ENCODE measurements around the gene FRMD7.
"Not testable (repeated sequence)": the region's sequence is repeated elsewhere in the genome, so short reads cannot be mapped to it uniquely, and the experiment has no call there.

FRMD7 gene, protein sequence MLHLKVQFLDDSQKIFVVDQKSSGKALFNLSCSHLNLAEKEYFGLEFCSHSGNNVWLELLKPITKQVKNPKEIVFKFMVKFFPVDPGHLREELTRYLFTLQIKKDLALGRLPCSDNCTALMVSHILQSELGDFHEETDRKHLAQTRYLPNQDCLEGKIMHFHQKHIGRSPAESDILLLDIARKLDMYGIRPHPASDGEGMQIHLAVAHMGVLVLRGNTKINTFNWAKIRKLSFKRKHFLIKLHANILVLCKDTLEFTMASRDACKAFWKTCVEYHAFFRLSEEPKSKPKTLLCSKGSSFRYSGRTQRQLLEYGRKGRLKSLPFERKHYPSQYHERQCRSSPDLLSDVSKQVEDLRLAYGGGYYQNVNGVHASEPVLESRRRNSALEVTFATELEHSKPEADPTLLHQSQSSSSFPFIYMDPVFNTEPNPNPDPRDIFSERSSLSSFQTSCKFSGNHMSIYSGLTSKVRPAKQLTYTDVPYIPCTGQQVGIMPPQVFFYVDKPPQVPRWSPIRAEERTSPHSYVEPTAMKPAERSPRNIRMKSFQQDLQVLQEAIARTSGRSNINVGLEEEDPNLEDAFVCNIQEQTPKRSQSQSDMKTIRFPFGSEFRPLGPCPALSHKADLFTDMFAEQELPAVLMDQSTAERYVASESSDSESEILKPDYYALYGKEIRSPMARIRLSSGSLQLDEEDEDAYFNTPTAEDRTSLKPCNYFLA

DNA sequence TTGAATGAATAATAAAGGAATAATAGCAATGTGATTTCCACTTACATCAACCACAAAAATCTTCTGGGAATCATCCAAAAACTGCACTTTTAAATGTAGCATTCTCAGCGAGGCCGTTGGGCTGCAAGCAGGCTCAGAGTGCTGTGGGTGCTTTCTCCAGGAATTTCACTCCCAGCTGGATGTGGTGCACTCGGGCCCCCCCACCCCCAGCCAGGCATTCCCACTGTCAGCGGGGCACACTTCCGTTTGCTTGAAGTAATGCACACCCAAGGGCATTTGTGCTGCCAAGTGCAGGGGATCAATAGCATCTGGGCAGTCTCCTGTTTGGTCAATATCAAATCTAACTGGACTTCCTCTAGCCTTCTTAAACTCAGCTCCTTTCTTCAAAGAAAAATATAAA is at the start of gene FRMD7:
Gene FRMD7 (minus strand): TSS at position 278 of the 400 bp plus-strand sequence. CDS start 176 bp downstream, at position 102.
- DNase-seq (ENCODE audit: low read depth in 2 of 2) = no peak

DNA sequence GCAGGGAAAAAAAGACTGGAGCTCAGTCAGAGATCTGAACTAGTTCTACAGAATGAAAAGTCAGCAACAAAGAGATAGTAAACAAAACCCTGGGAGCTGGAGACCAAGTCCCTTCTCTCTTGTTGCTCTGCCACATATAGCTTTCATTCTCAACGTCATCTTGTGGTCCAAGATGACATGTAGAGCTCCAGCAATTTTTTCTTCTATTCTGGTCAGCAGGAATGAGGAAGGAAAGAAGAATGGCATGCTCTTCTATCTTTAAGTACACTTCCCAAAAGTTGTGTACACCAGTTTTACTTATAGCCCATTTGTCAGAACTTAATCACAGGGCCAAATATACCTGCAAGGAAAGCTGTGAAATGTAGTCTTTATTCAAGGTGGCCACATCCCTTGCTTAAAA is 45.8 kb upstream of the FRMD7 start:
- no peak for DNase-seq (ENCODE audit: low read depth in 2 of 2)

DNA sequence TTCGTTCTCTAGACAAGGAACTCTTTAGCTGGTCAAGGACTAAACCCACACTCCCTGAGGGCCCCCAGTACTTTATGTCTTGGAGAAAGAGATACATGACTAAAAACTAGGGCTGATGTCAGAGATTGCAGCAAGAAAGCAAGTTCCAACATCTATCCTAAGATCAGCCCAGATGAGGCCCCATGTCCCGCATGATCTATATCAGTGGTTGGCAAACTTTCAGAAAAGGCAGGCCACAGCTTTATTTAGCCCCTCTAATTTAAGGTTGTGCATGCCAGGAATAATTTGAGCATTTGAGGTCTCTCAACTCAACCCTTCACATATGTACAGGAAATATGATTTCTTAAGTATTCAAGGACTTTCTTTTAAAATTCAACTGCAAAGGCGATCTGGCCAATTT is 44.1 kb upstream of the FRMD7 start:
- DNase-seq (ENCODE audit: low read depth in 2 of 2) = no peak

DNA sequence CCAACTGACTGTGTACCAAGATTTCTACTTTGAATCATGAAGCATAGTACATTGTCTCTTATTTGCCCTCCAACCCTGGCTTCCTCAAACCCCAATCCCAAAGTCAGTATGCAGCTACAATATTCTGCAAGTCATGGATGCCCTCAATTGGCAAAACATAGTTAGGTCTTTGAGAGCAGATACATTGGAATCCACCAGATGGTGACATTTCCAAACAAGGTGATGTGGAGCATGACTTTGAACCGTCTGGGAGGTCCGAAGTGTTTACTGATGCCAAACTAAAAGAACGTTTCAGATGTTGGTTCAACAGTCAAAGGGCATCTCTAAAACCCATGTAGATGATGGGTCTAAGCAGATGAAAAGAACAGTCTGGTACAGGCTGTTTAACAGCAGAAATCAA is 43.7 kb upstream of the FRMD7 start:
- DNase-seq (ENCODE audit: low read depth in 2 of 2) = no peak

DNA sequence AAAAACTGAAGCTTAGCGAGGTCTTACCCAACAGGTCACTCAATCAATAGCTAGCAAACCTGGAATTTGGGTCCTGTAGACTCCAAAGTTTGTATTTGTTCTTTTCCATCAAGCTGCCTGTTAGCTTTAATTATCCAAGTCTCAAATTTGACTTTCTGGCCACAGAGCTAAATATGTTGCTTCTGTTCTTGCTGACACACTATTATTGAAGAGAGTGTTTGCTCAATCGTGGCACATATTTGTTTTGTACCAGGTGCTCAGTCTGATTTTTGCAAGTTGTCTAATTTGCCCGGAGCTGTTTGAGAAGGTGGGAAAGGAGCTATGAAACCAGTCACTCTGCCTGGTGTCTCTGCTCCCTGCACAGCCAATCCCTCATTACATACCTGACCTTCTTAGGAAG is 41.7 kb upstream of the FRMD7 start:
- no peak for DNase-seq (ENCODE audit: low read depth in 2 of 2)

DNA sequence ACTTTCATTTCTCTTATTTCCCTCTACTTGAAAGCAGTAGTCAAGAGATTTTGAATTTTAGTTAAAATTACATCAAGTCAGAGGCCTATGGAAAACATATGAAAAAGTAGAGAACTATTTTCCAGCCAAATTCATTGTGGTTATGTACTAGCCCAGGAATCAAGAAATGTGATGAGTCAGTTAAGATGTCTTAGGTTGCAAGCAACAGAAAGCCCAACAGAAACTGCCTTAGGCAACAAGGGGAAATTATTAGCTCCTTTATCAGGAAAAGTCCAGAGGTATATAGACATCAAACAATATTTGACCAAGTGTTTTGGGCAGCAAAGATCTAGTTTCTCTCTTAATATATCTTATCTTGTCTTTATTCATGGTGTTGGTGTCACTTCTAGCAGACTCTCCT is 37.8 kb upstream of the FRMD7 start:
- DNase-seq (ENCODE audit: low read depth in 2 of 2) = no peak

DNA sequence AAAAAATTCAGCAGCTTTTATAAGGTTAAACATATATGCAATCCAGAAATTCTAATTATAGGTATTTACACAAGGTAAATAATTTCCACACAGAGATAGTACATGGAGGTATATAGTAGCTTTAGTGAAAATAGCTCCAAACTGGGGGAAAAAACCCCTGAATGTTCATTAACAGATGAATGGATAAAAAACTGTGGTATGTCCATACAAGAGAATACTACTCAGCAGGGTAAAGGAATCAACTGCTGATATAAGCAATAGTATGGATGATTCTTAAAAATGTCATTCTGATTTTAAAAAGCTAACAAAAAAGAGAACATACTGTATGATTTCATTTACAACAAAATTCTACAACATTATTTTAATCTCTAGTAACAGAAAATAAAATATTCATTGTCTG is 37.2 kb upstream of the FRMD7 start:
- DNase-seq (ENCODE audit: low read depth in 2 of 2) = no peak

DNA sequence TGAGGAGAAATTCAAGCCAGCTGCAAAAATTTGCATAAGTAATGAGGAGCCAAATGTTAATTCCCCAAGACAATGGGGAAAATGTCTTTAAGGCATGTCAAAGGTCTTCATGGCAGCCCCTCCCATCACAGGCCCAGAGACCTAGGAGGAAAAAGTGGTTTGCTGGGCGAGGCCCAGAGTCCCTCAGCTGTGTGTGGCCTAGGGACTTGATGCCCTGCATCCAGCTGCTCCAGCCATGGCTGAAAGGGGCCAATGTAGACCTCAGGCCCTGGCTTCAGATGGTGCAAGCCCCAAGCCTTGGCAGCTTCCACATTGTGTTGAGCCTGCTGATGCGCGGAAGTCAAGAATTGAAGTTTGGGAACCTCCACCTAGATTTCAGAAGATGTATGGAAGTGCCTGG is 35.3 kb upstream of the FRMD7 start:
- not testable (repeated sequence) for DNase-seq (ENCODE audit: low read depth in 2 of 2)

DNA sequence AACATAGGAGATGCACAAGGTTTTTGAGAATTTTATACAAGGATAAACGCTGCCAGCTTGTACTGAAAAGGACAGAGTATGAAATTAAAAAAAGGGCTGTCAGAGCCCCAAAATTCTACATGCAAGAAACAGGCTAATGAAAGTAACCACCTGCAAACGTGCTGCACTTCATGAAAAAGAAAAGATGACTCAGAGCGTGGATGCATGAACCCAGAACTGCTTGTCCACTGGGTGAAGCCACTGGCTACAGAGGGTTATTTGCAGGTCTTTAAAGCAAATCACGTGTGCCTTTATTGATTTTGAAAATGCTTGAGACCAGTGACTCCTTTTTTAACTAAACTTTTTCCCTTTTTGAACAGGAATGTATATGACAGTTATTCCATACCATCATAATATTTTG is 25.3 kb upstream of the FRMD7 start:
- no peak for DNase-seq (ENCODE audit: low read depth in 2 of 2)

DNA sequence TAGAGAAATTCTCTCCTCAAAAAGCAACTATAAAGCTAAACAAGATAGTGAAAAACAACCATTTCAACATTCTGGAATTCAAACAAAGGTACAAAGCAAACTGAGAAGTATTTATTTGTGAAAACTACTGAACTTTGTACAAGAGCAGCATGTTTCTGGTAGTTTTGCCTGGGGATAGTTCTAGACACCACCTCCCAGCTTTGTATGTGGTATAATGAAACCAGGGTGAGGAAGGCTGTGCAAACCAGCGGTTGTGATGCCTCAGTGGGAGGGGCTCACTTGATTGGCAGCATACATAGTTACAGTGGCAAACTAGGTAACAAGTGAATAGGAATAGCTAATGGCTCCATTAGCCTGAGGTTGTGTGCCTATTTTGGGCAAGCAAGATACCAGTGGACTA is 18.6 kb upstream of the FRMD7 start:
- DNase-seq (ENCODE audit: low read depth in 2 of 2) = no peak

DNA sequence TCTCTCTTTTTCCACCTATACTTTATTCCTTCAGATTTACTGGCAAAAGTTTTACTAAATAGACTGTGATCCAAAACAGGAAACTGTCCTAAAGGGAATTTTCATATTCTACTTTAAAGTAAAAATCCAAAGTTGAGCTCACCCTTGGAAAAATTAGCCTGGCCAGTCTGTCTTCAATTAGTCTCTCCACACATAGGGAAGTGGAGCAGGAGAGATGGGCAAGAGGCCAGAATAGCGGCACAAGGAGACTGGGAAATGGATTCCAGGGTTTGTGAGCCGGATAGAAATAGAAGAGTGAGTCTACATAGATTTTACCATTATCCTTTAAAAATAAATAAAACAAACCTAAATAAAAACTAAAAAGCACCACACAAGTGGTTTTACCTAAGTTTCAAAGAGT is 16.2 kb upstream of the FRMD7 start:
- DNase-seq (ENCODE audit: low read depth in 2 of 2) = no peak

DNA sequence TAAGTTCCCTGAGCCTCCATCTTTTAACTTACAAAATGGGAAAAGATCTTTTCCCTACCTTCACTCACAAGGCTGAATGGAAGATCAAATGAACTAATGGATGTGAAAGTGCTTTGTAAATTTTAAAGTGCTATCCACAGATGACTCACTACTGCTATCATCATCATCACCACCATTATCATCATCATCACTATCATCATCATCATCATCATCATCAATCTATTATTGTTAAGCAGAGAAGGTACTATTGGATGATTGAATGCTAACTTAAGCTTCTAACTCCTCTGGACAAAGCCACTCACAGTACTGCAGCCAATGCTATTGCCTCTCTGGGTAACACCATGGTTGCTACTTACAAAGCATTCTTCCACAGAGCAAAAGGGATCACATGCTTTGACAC is 1.9 kb downstream of the FRMD7 start:
- DNase-seq (ENCODE audit: low read depth in 2 of 2) = no peak

DNA sequence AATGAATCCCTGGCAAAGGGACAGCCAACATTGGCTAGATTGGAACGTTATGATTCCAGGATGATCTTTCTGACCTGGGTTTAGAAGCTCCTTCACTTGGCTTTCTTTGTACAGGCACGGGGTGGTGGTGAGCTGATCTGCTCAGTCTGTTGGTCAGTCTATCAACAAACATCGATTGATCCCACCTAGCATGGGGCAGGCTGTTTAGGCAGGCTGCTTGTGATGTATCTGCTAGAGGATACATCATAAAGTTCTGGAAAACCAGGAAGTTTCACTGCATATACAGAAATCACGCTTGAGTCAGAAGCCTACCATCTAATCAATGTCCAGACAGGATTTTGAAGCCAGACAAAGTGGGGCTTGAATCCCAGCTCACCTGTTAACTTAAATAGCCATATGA is 6.9 kb downstream of the FRMD7 start:
- no peak for DNase-seq (ENCODE audit: low read depth in 2 of 2)

DNA sequence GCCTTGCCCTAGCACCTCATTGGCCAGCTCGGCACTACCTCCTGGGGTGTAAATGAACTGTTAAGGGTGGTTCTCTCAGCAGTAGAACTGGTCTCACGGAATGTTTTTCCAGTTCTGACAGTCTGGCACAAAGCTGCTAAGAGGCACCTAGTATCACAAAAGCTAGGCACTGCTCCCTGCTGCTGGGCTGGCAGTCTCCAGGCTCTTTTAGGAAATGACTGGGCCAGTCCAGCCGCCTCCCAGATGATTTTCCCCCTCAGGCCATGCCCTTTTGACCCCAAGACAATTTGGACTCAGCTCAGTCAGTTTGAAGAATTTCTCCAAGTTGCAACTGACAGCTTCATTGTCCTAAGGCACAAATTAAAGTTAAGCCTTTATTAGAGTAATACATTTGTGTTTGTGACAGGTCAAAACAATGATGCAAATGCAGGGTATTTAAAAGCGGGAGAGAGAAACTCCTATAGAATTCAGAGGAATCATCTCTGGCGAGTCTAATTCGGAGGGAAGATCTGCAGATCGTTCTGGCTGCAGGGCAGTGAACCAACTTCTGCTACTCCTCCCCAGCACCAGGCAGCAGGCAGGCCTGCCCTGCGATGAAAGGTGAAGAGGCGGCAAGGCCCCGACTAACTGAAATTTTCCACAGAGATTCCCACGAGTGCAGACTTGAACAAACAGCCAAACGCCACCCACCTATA is 7.9 kb downstream of the FRMD7 start:
- DNase-seq (ENCODE audit: low read depth in 2 of 2) = no peak

DNA sequence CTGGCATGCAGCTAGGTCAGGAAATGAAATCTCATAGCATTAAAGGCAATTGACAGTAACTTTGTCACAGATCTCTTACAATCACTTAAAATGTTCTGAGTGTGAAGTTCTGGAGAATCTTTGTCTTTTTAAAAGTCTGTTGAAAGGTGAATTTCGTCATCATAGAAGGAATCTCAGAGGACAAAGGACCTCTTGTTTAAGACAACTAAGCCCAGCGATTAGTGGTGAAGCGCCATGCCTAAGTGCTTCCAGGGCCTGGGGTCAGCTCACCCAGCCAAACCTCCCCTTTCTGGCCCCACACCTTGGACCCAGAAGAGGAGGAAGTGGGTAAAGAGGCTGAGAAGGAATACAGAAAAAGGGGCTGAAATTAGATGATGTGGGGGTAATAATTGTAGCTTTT is 8.5 kb downstream of the FRMD7 start:
- DNase-seq (ENCODE audit: low read depth in 2 of 2) = no peak

DNA sequence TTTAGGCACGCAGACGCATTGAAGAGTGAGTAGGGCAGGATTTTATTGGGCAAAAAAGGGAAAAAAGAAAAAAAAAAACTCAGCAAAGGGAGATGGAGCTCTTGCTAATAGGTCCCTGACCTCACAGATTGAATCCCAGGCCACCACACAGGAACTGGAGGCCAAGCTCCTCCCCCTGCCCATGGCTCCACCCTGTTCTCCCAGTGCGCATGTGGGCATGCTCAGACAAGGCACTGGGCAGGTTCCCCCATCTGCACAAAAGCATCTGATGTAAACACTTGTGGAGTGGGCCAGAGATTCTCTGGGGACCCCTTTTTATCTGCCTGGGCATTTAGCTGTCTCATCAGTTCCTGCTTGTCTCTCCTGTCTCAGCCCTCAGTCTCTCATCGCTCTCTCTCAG is 9.5 kb downstream of the FRMD7 start:
- no peak for DNase-seq (ENCODE audit: low read depth in 2 of 2)

DNA sequence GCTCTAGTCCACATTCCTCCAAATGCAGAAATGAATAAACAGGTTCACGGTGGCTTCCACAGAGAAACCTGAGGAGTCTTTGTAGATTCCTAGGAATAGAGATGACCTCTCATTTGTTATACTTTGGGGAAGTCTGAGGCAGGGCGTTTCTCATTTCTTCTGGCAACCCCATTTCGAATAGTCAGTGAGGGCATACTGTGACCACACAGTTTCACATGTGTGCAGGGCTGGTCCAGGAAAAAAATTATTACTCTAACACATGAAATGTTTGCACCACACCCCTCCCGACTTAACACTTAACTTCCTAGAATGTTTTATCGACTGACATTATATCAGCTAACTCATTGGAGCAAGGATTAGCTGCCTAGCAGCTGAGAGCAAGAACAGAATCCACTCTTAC is 12.0 kb downstream of the FRMD7 start:
- no peak for DNase-seq (ENCODE audit: low read depth in 2 of 2)

DNA sequence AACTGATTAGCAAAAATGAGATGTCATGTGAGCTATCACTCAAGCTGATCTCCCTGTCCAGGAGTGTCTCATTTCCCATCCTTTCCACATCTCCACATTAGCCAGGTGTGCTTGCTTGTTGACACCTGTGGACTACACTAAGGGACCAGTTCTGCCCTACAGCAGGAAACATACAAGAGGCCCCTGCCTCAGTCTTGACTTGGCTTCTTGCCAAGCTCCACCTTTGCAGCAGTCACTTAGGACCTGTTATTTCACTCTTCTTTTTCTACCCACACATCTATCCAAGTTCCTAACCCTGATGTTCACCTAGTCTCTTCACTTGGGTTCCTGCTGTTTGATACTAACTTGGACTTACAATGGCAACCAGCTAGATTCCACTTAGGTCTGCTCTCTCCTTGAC is 13.2 kb downstream of the FRMD7 start:
- DNase-seq (ENCODE audit: low read depth in 2 of 2) = no peak

DNA sequence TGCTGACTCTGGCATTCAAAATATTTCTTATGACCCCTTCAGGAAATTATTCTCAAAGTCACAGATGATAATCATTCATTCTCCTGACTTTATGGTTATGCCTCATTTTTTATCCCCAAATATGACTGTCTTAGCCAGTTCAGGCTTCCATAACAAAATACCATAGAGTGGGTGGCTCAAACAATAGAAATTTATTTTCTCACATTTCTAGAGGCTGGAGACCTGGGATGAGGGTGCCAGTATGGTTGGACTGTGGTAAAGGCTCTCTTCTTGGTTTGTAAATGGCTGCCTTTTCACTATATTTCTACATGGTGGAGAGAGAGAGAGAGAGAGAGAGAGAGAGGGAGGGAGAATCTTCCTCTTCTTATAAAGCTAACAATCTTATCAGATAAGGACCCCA is 20.5 kb downstream of the FRMD7 start:
- DNase-seq (ENCODE audit: low read depth in 2 of 2) = no peak

DNA sequence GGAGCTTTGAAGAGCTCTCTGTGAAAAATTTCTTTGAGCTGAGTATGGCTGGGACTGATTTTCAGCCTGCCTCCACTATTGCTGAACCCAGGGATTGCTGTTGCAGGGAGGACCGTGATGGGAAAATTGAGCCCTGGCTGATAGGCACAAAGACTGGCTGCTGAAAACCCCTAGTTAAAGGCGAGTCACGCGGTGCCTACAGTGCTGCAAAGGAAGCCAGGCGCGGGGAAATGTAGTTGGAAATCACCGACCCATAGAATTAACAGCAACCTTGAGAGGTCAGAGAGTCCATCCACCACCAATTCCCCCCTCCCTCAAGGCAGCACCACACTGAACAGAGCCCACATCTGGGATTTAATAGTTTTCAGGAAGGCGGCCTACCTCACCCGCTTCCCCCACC is 26.0 kb downstream of the FRMD7 start:
- no peak for DNase-seq (ENCODE audit: low read depth in 2 of 2)

DNA sequence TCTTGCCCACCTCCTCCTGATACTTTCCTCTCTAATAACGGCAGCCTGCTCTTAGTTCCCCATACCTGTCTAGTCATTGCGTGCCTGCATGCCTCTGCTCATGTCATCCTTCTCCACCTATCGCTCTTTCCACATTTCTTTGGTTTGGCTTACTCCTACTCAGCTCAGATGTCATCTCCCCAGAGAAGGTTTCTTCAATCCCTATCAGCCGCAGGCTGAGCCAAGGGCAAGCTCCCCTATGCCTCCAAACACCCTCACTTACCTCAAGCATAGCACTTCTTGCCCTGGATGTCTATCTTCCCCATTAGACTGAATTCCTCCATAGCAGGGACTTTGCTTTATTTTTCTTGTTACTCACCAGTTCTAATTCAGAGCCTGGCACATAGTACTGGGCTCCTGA is 26.6 kb downstream of the FRMD7 start:
- no peak for DNase-seq (ENCODE audit: low read depth in 2 of 2)

DNA sequence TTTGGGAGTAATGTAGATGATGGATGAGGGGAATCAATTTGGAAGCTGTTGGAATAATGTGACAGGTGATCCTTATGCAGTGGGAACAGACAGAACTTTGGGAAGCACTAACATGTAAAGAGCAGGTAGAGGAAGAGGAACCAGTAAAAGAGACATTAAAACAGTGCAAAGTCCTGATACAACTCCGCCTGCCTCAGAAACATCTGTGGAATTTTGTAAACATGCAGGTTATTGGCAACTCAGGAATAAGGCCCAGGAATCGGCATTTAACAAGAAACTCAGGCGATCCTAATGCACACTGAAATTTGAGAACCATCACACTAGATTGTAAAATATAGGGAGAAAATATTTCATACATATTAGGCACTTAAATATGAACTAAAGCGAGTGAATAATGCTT is 29.1 kb downstream of the FRMD7 start:
- DNase-seq (ENCODE audit: low read depth in 2 of 2) = not testable (repeated sequence)

DNA sequence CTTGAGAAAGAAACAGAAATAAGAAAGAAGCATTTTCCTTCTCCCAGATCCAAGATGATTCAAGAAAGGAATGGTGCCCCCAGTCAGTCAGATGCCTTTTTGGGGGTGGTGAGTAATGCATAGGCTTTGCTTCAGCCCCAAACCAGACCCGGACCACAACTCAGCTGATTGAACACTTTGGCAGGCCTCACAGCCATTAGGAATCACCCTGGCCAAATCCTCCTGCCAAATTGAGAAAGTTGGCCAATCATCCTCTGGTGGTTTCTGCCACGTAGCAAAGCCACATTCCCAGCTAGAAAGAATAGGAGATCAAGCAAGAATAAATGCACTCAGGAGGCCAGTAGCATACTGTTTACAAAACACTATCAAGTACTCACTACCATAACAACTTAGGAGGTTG is 33.7 kb downstream of the FRMD7 start:
- DNase-seq (ENCODE audit: low read depth in 2 of 2) = no peak

Measured in stimulated activated CD4-positive, alpha-beta T cell treated with anti-CD3 and anti-CD28 coated beads, Interleukin-1b, Interleukin-23, amount 100 ng/mL, for 4 hours (primary cell).